Uterus (tissue), 2 donors: ENCODE results near the gene SLC4A1AP.

Experiments used
- CTCF ChIP-seq, 4 experiments: fragments of 200-600 bp in 2 of 4; fragments of 450-650 bp in 2 of 4; sonication (generic) in 2 of 4; IDR thresholded peaks; one replicate each; pipeline ENCODE4 v1.5.1; 2016 to 2019; ENCODE audit warnings: antibody characterized with exemption in 4 of 4, mild to moderate bottlenecking in 2 of 4, moderate library complexity in 1 of 4
- POLR2A ChIP-seq, 2 donors: fragments of 450-650 bp; IDR thresholded peaks; one replicate each; pipeline ENCODE4 v1.6.1; 2016; ENCODE audit warnings: antibody characterized with exemption in 2 of 2, mild to moderate bottlenecking in 1 of 2, moderate library complexity in 1 of 2

GRCh38 chr2:27739058-27739373 lies 75.3 kb downstream of the SLC4A1AP start:
- TF ChIP-seq CTCF (IDR thresholded peaks at IDR 0.05) (no peak), POLR2A (IDR thresholded peaks at IDR 0.05) (no peak)
